ENCODE data around the gene RBPJL.

DNA sequence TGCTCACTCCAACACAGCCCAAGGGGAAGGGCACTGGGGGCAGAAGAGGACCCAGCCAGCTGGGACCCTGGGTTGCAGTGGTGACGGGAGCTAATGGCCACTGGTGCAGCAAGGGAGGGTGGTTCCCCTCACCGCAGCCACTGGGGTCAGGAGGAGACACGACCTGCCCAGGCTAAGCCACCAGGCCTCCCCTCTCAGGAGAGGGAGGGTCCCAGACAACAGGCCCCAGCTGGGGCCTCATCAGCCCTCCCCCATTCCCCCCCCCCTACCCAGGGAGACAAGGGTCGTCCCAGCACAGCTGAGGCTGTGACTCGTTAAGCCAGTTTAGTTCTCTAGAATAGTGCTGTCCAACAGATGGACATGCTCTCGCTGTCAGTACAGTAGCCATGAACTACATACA, 18.7 kb downstream of the RBPJL start:
- TF ChIP-seq, protein P1, sequence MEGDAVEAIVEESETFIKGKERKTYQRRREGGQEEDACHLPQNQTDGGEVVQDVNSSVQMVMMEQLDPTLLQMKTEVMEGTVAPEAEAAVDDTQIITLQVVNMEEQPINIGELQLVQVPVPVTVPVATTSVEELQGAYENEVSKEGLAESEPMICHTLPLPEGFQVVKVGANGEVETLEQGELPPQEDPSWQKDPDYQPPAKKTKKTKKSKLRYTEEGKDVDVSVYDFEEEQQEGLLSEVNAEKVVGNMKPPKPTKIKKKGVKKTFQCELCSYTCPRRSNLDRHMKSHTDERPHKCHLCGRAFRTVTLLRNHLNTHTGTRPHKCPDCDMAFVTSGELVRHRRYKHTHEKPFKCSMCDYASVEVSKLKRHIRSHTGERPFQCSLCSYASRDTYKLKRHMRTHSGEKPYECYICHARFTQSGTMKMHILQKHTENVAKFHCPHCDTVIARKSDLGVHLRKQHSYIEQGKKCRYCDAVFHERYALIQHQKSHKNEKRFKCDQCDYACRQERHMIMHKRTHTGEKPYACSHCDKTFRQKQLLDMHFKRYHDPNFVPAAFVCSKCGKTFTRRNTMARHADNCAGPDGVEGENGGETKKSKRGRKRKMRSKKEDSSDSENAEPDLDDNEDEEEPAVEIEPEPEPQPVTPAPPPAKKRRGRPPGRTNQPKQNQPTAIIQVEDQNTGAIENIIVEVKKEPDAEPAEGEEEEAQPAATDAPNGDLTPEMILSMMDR (conservative IDR thresholded peaks at IDR 0.05; ENCODE audit: low read depth, low read length) = no peak
- TF ChIP-seq EZH2 (IDR thresholded peaks at IDR 0.05; ENCODE audit: low read length, unreplicated experiment) = no peak
